ENCODE measurements around the gene CMPK1.
"Not testable (repeated sequence)": the region's sequence is repeated elsewhere in the genome, so short reads cannot be mapped to it uniquely, and the experiment has no call there.

CMPK1 gene

GRCh38 chr1:47333578-47333921, at the start of gene CMPK1:
TSS of gene CMPK1 (plus strand) at chr1:47333790. CDS start at chr1:47333946, 156 bp downstream.
- no peak for FAIRE-seq

- FAIRE-seq = not testable (repeated sequence)
These were observed 45.5 kb upstream of the CMPK1 start for GRCh38 chr1:47288116-47288515.

- not testable (repeated sequence) for FAIRE-seq
These were observed 38.7 kb upstream of the CMPK1 start for GRCh38 chr1:47294863-47295262.

GRCh38 chr1:47295579-47295978, 38.0 kb upstream of the CMPK1 start:
- FAIRE-seq = no peak

- FAIRE-seq = no peak
These were observed 35.4 kb upstream of the CMPK1 start for GRCh38 chr1:47298025-47298699.

GRCh38 chr1:47302472-47302871, 31.1 kb upstream of the CMPK1 start:
- FAIRE-seq = no peak

GRCh38 chr1:47309427-47309826, 24.2 kb upstream of the CMPK1 start:
- no peak for FAIRE-seq

- peak; percentile 99 for FAIRE-seq
These were observed 19.5 kb upstream of the CMPK1 start, which contains the start of gene STIL for GRCh38 chr1:47313915-47314664. TSS of gene STIL (minus strand) at chr1:47314147. CDS start at chr1:47310319, 3,828 bp downstream.

- no peak for FAIRE-seq
These were observed 15.7 kb upstream of the CMPK1 start for GRCh38 chr1:47317841-47318240.

- not testable (repeated sequence) for FAIRE-seq
These were observed 13.6 kb upstream of the CMPK1 start for GRCh38 chr1:47319968-47320367.

- FAIRE-seq = no peak
These were observed 10.0 kb upstream of the CMPK1 start for GRCh38 chr1:47323599-47324031.

GRCh38 chr1:47324682-47325081, 8.9 kb upstream of the CMPK1 start:
- no peak for FAIRE-seq

GRCh38 chr1:47325528-47325927, 8.1 kb upstream of the CMPK1 start:
- no peak for FAIRE-seq

- no peak for FAIRE-seq
These were observed 7.3 kb upstream of the CMPK1 start for GRCh38 chr1:47326271-47326670.

GRCh38 chr1:47328992-47329391, 4.6 kb upstream of the CMPK1 start:
- FAIRE-seq = no peak

GRCh38 chr1:47330212-47330611, 3.4 kb upstream of the CMPK1 start:
- no peak for FAIRE-seq

- no peak for FAIRE-seq
These were observed 1.7 kb upstream of the CMPK1 start for GRCh38 chr1:47331875-47332274.

- FAIRE-seq = no peak
These were observed 612 bp upstream of the CMPK1 start for GRCh38 chr1:47332779-47333577.

GRCh38 chr1:47333922-47334764, 553 bp downstream of the CMPK1 start:
- FAIRE-seq = no peak

GRCh38 chr1:47334765-47335435, 1.3 kb downstream of the CMPK1 start:
- no peak for FAIRE-seq

GRCh38 chr1:47337350-47337749, 3.8 kb downstream of the CMPK1 start:
- peak; percentile 39 for FAIRE-seq
